Loucy (cell line): ENCODE measurements around the gene DLG2.

Experiments
- EZH2phosphoT487 ChIP-seq: fragments of 200-600 bp; IDR thresholded peaks from 2 replicates; pipeline ENCODE4 v1.6.1; 2018; ENCODE audit warnings: antibody characterized with exemption, mild to moderate bottlenecking, moderate library complexity, borderline replicate concordance
- TF ChIP-seq, protein P1 (sequence below): fragments of 200-600 bp; sonication (generic); conservative IDR thresholded peaks from 2 replicates; pipeline ENCODE4 v1.5.1; 2014; ENCODE audit warnings: mild to moderate bottlenecking, antibody characterized with exemption, low read length

DNA sequence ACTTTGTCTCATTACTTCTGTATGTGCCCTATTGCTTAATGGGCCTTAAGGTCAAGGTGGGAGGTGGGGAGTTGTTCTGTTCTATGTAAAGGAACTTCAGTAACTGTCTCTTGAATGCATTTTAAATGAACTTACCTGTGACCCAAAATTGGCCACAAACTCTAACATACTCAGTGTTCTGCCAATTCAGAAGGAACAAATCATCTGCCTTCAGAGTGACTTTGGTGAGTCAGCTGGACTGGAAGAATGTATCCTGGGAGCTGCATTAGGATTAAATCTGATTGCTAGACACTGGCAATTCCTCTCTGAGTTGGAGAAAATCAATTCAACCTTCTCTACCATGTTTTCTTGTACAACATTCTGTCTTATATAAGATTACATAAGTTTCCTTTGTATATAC, 1104.8 kb downstream of the DLG2 start:
- TF ChIP-seq, protein P1, sequence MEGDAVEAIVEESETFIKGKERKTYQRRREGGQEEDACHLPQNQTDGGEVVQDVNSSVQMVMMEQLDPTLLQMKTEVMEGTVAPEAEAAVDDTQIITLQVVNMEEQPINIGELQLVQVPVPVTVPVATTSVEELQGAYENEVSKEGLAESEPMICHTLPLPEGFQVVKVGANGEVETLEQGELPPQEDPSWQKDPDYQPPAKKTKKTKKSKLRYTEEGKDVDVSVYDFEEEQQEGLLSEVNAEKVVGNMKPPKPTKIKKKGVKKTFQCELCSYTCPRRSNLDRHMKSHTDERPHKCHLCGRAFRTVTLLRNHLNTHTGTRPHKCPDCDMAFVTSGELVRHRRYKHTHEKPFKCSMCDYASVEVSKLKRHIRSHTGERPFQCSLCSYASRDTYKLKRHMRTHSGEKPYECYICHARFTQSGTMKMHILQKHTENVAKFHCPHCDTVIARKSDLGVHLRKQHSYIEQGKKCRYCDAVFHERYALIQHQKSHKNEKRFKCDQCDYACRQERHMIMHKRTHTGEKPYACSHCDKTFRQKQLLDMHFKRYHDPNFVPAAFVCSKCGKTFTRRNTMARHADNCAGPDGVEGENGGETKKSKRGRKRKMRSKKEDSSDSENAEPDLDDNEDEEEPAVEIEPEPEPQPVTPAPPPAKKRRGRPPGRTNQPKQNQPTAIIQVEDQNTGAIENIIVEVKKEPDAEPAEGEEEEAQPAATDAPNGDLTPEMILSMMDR: no peak
- TF ChIP-seq EZH2phosphoT487: no peak
